Panc1 (cell line): ENCODE data around the gene PSAP. TPM values are rescaled to one million over a fixed set of nuclear protein-coding genes. Genes with fewer than 3 reads are reported as not detected.

Experiments used
- ATAC-seq: fragments of 200-7000 bp; cut with Tn5 transposase; 2 replicates; pipeline ENCODE4 v1.9.1; 2020; ENCODE audit warnings: mild to moderate bottlenecking, moderate library complexity
- BruUV-seq: library from RNA; stranded (reverse); fragments of 400-500 nt; replicated peaks from 2 replicates; lab custom pipeline; 2021; lab: Mats Ljungman, UMichigan
- CTCF ChIA-PET: fragments of 300-600 bp; sonication (Branson Sonifier 250); formaldehyde crosslinking; loops from one replicate; lab custom pipeline; 2022; ENCODE audit warnings: antibody characterized with exemption; lab: Charles Lee
- POLR2A ChIA-PET: fragments of 300-600 bp; sonication (Branson Sonifier 250); formaldehyde crosslinking; loops from one replicate; lab custom pipeline; 2022; ENCODE audit warnings: antibody characterized with exemption; lab: Charles Lee
- DNase-seq: peaks from one replicate; pipeline ENCODE4 v3.0.0-alpha.2; 2010; ENCODE audit warnings: low read depth, low spot score
- H3K27ac ChIP-seq: 2 replicates; pipeline ENCODE4 v1.5.1; 2011; ENCODE audit warnings: mild to moderate bottlenecking, low read length, inconsistent platforms
- H3K27me3 ChIP-seq: fragments of 200-500 bp; sonication (Bioruptor generic); 2 replicates; pipeline ENCODE4 v1.6.0; 2014; ENCODE audit warnings: low read length, inconsistent platforms; ENCODE audit not compliant: control insufficient read depth, insufficient read depth
- H3K36me3 ChIP-seq: fragments of 200-500 bp; sonication (Bioruptor generic); 2 replicates; pipeline ENCODE4 v1.5.1; 2014; ENCODE audit warnings: inconsistent platforms, mild to moderate bottlenecking, low read length, moderate library complexity; ENCODE audit not compliant: control insufficient read depth, insufficient read depth
- H3K4me1 ChIP-seq: 2 replicates; pipeline ENCODE4 v1.5.1; 2011; ENCODE audit warnings: inconsistent platforms, mild to moderate bottlenecking, low read length, moderate library complexity; ENCODE audit not compliant: control insufficient read depth, insufficient read depth
- H3K4me3 ChIP-seq, 2 experiments: 2 replicates each; pipeline ENCODE4 v1.5.1; 2011 to 2012; ENCODE audit warnings: low read depth in 2 of 2, low read length in 2 of 2, mild to moderate bottlenecking in 2 of 2, inconsistent platforms in 1 of 2, moderate library complexity in 1 of 2
- H3K9me3 ChIP-seq: fragments of 200-500 bp; sonication (Bioruptor generic); 2 replicates; pipeline ENCODE4 v1.5.1; 2014; ENCODE audit warnings: low read depth, mild to moderate bottlenecking, inconsistent platforms, low read length, moderate library complexity; ENCODE audit not compliant: control insufficient read depth, insufficient read depth
- POLR2AphosphoS5 ChIP-seq: IDR thresholded peaks from 2 replicates; pipeline ENCODE4 v1.6.1; 2012; ENCODE audit warnings: mild to moderate bottlenecking, low read depth, low read length, moderate library complexity
- SIN3A ChIP-seq: IDR thresholded peaks from 2 replicates; pipeline ENCODE4 v1.6.1; 2012; ENCODE audit warnings: low read depth, mild to moderate bottlenecking, low read length, moderate library complexity, borderline replicate concordance; ENCODE audit not compliant: insufficient read depth
- in situ Hi-C: cut with HindIII; loops from 2 replicates; pipeline ENCODE4 v1.10.0; 2016; ENCODE audit warnings: low sequenced_read_pairs, low pct_unique_long_range_greater_than_20kb
- intact Hi-C: fragments of 100-400 bp; cut with micrococcal nuclease; formaldehyde crosslinking; loops from one replicate; pipeline ENCODE4 v1.10.0; 2022; ENCODE audit not compliant: unreplicated experiment
- total RNA-seq: library from RNA; stranded (reverse); gene quantifications from one replicate; pipeline ENCODE4 v1.2.1, GENCODE V29; 2021; ENCODE audit not compliant: unreplicated experiment
- TF ChIP-seq, protein P1 (sequence below): fragments of 450-650 bp; IDR thresholded peaks from 2 replicates; pipeline ENCODE4 v1.5.1; 2017; ENCODE audit warnings: mild to moderate bottlenecking
- TF ChIP-seq, protein P2 (sequence below), 2 experiments: IDR thresholded peaks; 2 replicates each; pipeline ENCODE4 v1.6.1; 2011 to 2012; ENCODE audit warnings: low read depth in 2 of 2, control low read depth in 1 of 2, low read length in 1 of 2, mild to moderate bottlenecking in 1 of 2, moderate library complexity in 1 of 2; ENCODE audit not compliant: insufficient read depth in 1 of 2

The PSAP gene
- total RNA-seq, 1 experiment from 2014 or later: 3,649 TPM

DNA sequence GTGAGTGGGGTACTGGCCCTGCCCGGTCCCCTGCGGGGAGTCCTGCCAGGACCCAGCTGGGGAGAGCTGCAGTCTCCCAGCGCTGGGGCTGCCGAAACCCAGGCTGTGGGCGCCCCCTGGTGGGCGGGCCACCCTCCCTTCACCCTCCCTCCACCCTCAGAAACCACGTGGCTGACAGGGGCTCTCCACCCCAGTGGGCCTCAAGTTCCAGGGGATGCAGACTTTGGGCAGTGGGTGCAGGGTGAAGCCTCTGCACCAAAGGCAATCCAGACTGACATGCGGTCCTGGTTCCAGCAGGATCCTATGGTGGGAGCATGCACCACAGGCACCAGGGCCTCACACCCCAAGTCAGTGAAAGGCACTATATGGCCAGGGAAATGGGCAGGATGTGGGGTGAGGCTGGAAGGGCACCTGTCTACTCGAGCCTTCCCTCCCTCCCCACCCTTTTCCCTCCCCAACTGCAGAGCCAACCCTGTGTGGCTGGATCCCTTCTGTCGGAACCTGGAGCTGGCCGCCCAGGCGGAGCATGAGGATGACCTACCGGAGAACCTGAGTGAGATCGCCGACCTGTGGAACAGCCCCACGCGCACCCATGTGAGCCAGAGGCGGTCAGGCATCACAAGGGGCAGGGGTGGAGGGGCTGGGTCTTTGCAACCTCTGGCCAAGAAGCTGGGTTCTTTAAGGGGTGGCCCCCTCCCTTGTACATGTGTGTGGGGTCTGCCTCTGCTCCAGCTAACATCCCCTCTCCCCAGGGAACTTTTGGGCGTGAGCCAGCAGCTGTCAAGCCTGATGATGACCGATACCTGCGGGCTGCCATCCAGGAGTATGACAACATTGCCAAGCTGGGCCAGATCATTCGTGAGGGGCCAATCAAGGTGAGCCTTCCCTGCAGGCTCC is 38.8 kb downstream of the PSAP start:
- Histone ChIP-seq H3K27me3 (no peaks in the 10 kb centered on the region), H3K9me3 (no peaks in the 10 kb centered on the region), H3K27ac (peak overlapping the region; percentile 14; the same call in 1 of the 2 replicates), H3K4me3 (no peak overlapping the region), H3K36me3 (peaks cover 21% of the 10 kb centered on the region), H3K4me1 (peaks cover 49% of the 10 kb centered on the region)
- ChIA-PET CTCF (interaction anchor here (0.5 to 1.1 kb wide), 9 partner anchors 27 to 498 kb away, joined by 3 to 10 read pairs (median 3); no protein-coding TSS in a partner anchor), POLR2A (interaction anchor here (1.1 kb wide), 1 partner anchor 10 kb away, joined by 3 read pairs; no protein-coding TSS in a partner anchor)
- peak; percentile 72 for ATAC-seq
- intact Hi-C loops (loop anchor here (10.0 kb wide), 2 partner anchors 107 to 497 kb away; partner anchors contain the start of gene SLC29A3), in situ Hi-C loops (no loop called here)
- no TSS peak for BruUV-seq
- TF ChIP-seq, protein P1, sequence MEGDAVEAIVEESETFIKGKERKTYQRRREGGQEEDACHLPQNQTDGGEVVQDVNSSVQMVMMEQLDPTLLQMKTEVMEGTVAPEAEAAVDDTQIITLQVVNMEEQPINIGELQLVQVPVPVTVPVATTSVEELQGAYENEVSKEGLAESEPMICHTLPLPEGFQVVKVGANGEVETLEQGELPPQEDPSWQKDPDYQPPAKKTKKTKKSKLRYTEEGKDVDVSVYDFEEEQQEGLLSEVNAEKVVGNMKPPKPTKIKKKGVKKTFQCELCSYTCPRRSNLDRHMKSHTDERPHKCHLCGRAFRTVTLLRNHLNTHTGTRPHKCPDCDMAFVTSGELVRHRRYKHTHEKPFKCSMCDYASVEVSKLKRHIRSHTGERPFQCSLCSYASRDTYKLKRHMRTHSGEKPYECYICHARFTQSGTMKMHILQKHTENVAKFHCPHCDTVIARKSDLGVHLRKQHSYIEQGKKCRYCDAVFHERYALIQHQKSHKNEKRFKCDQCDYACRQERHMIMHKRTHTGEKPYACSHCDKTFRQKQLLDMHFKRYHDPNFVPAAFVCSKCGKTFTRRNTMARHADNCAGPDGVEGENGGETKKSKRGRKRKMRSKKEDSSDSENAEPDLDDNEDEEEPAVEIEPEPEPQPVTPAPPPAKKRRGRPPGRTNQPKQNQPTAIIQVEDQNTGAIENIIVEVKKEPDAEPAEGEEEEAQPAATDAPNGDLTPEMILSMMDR: peak; percentile 91; the same call in 1 of the 2 replicates
- TF ChIP-seq SIN3A (no peak), POLR2AphosphoS5 (peak; percentile 59)
- DNase-seq: no peak

DNA sequence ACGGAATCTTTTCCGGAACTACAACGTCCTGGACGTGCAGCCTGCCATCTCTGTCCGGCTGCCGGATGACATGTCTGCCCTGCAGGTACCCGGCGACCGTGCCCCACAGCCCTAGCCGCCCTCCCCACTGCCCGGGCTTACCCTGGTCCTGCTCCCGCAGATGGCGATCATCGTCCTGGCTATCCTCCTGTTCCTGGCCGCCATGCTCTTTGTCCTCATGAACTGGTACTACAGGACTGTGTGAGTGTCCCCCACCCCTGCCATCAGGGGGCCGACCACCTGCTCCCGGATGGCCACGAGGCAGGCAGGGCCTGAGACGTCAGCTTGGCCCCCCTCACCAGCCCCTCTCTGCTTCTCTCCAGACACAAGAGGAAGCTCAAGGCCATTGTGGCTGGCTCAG is 39.7 kb downstream of the PSAP start:
- no TSS peak for BruUV-seq
- Histone ChIP-seq H3K36me3 (peaks cover 12% of the 10 kb centered on the region), H3K4me1 (peaks cover 40% of the 10 kb centered on the region), H3K27me3 (no peaks in the 10 kb centered on the region), H3K9me3 (no peaks in the 10 kb centered on the region), H3K27ac (no peak overlapping the region), H3K4me3 (no peak overlapping the region)
- ATAC-seq: no peak
- TF ChIP-seq, protein P2, sequence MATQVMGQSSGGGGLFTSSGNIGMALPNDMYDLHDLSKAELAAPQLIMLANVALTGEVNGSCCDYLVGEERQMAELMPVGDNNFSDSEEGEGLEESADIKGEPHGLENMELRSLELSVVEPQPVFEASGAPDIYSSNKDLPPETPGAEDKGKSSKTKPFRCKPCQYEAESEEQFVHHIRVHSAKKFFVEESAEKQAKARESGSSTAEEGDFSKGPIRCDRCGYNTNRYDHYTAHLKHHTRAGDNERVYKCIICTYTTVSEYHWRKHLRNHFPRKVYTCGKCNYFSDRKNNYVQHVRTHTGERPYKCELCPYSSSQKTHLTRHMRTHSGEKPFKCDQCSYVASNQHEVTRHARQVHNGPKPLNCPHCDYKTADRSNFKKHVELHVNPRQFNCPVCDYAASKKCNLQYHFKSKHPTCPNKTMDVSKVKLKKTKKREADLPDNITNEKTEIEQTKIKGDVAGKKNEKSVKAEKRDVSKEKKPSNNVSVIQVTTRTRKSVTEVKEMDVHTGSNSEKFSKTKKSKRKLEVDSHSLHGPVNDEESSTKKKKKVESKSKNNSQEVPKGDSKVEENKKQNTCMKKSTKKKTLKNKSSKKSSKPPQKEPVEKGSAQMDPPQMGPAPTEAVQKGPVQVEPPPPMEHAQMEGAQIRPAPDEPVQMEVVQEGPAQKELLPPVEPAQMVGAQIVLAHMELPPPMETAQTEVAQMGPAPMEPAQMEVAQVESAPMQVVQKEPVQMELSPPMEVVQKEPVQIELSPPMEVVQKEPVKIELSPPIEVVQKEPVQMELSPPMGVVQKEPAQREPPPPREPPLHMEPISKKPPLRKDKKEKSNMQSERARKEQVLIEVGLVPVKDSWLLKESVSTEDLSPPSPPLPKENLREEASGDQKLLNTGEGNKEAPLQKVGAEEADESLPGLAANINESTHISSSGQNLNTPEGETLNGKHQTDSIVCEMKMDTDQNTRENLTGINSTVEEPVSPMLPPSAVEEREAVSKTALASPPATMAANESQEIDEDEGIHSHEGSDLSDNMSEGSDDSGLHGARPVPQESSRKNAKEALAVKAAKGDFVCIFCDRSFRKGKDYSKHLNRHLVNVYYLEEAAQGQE (IDR thresholded peaks at IDR 0.05; ENCODE audit: insufficient read depth in 1 of 2, low read depth in 2 of 2, low read length in 1 of 2): 0 out of 4 replicates have a peak, but pooled peaks of 1 of the 2 experiments have one; percentile 34
- TF ChIP-seq, protein P1: no peak
- CTCF ChIA-PET: interaction anchor here (0.5 to 1.1 kb wide), 6 partner anchors 44 to 988 kb away, joined by 3 to 8 read pairs (median 3); no protein-coding TSS in a partner anchor
- in situ Hi-C loops: no loop called here
- intact Hi-C loops: loop anchor here (10.0 kb wide), 2 partner anchors 107 to 497 kb away; partner anchors contain the start of gene SLC29A3
- POLR2A ChIA-PET: no interaction called here
- no peak for DNase-seq
